Medulla oblongata (tissue), 1 donor: ENCODE results near the gene CHST8.
"Not testable (repeated sequence)": the region's sequence is repeated elsewhere in the genome, so short reads cannot be mapped to it uniquely, and the experiment has no call there.

Experiments
- DNase-seq: peaks from one replicate; pipeline ENCODE4 v3.0.0-alpha.2; 2015; ENCODE audit errors: extremely low spot score

The CHST8 gene

DNA sequence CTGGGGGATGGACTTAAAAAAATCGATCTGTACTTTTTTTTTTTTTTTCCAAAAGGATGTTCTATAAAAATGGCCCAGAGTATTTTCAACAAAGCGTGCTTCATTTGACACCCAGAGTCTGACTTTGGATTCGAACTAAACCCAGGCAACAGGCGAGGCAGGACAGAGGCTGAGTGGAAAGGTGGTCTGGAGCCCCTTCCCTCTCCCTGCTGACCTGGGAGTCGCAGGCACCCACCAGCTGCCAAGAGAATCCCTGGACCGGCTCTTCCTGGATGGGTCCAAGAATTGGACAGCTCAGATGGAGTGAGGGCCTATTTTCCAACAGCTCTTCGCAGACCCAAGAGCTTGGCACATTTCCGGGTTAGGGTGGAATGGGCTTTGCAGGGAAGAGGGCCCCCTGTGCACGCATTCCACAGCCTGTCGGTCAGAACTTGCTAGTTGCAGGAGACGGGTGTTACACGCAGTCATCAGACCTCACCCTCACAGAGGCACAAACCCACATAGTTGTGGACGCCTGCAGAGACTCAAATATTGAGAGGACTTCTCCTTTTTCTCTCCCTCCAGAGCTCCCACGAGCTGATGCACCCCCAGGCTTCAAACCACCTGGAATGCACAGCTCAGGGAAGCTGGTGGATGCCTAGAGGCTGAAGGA lies 190.1 kb downstream of the CHST8 start:
- DNase-seq = no peak

DNA sequence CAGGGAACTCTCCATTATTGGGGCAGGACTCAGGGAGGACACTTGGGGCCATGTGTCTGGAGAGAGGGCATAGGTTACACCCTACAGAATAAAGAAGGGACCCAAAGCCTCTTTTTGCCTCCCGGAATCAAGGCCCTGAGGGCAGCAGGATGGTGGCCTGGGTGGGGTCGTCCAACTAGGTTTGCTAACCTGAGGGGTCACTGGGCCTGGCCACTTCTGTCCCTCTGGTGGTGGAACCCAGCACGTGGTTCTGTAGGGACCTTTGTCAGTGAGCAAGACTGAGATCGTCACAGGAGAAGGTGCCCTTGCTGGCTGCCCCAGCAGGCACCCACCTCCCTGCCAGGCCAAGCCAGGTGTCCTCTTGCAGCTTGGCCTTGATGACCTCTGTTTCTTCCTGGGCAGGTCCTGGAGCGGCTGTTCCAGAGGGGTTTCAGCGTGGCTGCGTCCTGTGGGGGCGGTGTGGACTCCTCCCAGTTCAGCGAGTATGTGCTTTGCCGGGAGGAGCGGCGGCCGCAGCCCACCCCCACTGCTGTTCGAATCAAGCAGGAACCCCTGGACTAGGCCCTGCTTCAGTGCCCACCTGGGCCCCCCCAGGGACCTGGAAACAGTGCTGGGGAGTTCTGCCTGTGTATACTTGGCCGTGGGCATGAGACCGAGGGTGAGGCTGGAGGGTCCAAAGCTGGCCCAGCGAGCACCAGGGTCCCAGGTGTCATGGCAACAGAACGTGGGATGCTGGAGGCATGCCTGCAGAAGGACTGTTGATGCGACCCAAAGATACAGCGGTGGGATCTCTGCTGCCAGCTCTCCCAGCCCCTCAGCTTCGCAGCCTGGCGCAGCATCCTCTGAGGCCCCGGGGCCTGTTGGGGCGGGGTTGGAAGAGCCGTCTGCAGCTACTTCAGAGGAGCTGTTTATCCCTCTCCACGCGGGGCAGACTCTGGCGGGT lies 190.9 kb downstream of the CHST8 start:
- no peak for DNase-seq

DNA sequence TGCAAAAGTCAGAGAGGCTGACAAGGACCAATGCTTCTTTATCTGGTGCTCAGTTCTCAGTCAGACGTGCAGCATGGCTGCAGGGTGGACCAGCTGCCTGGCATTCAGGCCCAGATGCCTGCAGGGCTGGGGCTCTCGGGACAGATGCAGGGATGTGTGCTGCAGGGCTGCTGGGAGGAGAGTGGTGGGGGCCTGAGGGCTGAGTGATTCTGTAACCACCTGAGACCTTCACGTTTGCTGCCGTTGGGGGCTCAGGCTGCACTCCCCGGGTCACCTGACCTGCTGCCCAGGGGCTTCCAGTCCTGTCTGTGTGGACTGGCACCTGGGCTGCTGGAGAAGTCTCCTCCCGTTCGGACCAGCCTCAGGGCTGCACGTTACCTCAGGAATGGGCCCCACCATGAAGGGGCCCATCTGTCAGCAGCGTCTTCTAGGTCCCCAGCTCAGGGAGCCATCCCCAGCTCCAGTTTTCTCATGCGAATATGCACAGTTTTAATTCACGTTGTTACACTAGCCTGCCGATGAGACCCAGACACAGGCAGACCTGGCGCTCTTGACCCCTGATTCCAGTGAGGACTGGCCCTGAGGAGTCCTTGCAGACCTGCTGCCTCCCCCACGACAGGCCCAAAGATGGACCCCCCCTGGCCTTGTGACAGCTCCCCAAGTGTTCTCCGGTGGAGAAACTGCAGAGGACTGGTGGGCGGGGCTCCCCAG lies 191.8 kb downstream of the CHST8 start:
- no peak for DNase-seq

DNA sequence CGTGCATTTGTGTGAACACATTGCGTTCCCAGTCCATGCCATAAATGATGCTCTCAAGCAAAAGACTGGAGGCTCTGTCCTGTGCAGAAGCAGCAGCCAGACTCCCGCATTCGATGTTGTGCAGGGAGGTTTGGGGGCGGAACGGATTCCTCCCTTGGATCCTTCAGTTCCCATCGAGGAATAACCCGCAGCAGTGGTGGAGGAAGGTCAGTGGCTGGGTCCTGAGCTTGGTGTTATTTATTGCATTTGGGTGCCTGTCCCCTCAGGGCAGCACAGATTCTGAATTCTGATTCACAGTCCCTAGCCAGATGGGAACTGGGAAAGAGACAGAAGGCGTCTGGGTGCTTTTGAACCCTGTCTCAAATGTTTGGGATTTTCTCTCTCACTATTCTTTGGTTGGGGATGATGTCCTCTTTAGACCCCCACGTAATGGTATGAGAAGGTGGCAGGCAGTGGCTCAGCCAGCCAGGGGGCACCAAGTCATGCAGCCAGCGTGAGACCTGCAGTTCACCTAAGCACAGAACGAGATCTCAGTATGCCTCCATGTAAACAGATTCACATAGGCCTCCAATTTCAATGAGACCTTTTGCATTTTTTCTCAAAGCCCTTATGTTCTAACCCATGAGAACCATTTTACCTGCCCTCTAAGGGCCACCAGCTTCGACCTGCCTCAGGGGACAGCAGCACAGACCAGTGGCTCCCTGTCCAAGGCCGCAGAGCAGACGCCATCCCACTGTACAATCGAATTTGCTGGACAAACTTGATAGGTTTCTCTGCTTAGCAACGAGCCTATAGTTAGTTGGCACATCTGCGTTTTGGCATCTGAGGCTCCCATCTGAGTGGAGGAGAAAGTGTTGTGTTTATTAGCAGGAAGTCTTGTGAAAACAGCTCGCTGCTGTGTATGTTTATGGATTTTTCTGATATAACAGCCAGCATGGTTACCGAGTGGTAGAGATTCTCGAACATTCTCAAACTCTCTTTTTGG lies 192.7 kb downstream of the CHST8 start:
- DNase-seq = no peak

DNA sequence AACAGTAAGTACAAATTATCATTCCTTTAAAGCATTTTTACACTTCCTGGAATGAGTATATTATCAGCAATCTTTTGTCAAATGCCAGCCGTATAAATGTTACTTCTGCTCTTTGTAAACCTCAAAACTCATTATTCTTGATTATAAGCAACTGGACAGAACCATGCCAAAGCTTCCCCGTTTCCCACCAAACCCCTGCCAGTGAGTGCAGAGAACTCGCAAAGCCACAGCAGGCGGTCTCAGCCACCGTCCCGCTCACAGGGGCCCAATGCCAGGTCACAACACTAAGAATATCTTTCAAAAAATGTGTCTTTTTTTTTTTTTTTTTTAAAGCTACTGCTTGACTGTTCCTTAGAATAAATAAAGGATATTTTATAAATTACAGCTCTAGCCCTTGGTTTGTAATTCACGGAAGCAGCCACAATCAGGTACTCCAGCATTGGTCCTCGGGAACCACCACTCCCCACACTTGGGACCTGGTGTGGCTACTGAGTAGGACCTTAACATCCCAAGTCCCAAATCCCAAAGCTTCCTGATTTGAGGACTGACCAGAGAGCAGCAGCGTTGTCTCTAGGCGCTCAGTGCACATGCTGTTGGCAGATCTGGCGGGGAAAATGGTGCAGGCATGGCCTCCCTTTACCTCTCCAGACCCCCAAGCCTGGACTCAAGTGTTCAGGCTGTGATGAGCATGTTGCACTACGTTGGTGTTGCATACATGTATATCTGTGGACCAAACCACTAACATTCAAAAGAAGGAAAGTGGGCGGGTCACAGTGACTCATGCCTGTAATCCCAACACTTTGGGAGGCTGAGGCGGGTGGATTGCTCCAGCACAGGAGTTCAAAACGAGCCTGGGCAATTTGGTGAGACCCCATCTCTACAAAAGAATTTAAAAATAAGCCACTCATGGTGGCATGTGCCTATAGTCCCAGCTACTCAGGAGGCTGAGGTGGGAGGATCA lies 193.9 kb downstream of the CHST8 start:
- no peak for DNase-seq

DNA sequence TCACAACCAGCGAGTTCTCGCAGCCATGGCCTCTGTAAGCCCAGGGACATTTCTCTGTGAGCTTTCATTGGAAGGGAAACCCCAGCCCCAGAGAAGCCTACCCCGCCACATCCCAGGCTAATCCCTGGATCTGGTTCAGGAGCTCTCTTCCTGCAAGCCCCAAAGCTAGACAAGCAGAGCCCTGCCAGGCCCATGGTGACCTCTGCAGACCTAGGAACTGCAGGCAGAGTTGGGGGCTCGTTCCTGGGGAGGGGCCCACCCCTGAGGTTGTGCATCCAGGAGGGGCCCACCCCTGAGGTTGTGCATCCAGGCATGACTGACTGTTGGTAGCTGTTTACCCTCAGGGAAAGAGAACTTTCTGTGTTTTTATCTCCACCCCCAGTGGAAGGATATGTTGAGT lies 196.7 kb downstream of the CHST8 start:
- DNase-seq = no peak

DNA sequence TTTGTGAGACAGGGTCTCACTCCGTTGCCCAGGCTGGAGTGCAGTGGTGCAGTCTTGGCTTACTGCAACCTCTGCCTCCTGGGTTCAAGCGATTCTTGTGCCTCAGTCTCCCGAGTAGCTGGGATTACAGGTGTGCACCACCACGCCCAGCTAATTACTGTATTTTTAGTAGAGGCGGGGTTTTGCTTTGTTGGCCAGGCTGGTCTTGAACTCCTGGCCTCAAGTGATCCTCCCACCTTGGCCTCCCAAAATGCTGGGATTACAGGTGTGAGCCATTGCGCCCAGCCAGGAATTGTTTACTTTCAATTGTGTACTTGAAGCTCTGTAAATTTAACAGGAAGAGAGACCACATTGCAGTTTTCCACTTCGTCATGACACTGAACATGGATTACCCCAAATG lies 197.3 kb downstream of the CHST8 start:
- DNase-seq = not testable (repeated sequence)

DNA sequence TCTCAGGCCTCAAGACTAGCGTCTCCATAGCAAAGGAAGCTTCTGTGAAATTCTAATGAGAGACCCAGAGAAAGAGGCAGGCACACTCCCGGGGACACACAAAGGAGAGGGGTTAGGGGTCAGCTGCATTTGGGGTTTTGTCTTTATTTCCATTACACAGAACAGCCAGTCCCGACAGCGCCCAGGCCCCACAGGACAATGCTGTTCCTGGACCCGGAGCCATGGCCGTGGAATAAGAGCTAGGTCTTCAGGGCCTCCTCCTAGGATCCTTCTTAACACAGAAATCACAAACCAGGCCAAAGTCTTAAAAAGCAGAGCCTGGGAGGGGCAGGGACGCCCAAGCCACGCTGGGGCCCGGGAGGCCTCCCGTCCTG lies 197.7 kb downstream of the CHST8 start:
- no peak for DNase-seq

DNA sequence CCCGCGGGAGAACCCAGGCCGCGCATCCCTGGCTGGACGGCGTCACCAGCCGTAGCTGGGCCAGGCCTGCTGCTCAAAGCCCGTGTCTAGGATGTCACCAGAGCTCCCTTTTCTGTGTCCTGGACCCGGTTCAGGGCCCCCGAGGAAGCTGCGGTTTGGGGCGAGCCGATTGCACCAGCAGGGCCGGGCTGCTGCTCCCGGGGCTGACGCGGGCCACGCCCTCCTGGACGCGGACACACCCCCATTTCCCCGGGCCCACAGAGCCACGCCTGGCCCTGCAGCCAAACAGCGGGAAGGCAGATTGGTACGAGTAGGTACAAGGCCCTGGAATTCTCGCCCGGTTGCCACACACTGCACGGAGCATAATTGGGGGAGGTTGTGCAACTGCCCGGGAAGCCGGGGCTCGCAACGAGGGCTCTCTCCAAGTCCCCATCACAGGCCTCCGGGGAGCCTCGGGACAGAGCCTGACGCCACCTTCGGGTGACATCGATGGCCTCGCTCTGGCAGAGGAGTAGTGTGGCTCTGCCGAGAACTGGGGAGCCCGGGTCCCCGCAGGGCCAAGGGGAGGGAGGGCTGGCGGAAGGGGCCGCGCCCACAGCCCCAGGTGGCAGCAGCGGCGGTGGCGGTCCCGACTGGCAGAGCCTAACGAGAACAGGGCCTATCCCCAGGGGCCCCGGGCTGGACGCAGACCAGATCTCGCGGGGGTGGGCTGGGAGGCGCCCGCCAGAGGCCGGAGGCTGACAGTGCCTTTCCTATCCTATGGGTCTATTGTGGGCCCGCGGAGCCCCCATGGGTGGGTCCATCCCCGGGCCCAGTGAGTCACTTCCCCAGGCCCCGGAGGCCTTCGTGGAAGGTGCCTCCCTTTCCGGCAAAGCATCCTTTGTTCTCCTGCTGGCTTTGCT lies 198.4 kb downstream of the CHST8 start:
- peak; percentile 26 for DNase-seq

DNA sequence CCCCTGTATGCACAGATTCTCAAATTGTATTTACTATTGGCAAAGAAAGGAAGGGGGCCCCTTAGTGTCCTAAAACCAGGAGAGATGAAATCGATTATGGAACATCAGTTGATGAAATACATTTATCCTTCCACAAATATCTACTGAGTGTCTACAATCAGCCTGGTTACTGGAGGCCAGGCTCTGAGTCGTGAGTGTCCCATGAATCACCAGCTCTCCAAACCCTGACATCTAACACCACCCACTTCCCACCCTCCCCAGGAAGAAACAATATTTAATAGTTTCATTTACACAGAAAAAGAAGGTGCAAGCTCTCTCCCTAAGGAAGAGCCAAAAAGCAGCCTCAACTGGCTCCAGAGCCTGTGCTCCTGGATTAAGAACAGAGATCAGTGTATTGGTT lies 200.1 kb downstream of the CHST8 start:
- DNase-seq = no peak
